NCI-H774 (cell line): ENCODE data around the gene TTC23.
A peak's percentile ranks its signal among the peaks of the same experiment; 100 is the strongest.
"Not testable (repeated sequence)": the region's sequence is repeated elsewhere in the genome, so short reads cannot be mapped to it uniquely, and the experiment has no call there.

ENCODE experiments used
- DNase-seq: peaks from one replicate; lab custom pipeline; 2025; lab: John Stamatoyannopoulos, UW

The TTC23 gene

DNA sequence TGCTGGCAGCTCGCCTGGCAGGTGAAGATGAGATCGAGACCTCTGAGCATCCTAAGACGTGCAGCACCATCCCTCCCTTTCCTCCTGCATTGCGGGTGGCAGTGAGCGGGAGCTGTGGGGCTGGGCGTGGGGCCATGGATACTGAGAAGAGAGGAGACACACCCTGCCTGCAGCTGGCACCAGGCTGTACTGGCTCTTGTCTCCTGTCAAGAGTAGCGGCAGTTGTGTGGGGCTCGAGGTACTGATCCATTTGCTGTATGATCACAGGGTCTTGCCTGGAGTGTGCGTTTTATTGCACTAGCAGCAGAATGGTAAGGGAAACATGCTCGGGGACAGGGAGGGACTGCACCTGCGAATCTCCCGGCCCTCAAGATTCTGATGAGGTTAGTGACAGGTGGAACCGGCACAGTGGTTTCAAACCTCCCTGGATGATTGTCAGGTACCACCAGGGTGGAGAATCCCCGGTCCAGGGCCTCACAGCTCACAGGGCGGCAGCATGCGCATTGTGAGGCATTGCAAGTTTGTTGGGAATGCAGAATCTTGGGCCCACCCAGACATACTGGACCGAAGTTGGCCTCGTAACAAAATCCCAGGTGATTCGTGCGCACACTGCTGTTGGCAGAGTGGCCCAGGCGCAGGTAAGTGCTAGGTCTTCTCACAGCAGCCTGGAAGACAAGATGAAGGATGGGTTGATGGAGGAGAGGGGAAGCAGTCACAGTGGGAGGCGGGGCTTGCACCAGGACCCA, 130.4 kb downstream of the TTC23 start:
- no peak for DNase-seq

DNA sequence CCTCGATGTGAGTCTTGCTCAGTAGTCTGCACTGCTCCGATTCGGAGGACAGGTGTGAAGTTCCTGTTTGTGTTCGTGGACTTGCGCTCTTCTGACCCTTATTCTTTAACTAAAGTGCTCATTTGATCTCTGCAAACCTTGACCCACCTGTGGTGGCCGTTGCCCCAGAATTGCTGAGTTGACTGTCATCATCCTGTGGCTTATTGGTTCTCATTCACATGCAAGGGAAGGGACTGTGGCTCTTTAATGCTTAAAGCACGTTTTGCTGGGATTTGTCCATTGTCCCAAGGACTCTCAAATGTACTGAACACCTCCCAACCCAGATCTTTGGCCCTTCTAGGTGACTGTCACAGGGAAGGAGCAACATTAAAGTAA, 131.1 kb downstream of the TTC23 start:
- no peak for DNase-seq

DNA sequence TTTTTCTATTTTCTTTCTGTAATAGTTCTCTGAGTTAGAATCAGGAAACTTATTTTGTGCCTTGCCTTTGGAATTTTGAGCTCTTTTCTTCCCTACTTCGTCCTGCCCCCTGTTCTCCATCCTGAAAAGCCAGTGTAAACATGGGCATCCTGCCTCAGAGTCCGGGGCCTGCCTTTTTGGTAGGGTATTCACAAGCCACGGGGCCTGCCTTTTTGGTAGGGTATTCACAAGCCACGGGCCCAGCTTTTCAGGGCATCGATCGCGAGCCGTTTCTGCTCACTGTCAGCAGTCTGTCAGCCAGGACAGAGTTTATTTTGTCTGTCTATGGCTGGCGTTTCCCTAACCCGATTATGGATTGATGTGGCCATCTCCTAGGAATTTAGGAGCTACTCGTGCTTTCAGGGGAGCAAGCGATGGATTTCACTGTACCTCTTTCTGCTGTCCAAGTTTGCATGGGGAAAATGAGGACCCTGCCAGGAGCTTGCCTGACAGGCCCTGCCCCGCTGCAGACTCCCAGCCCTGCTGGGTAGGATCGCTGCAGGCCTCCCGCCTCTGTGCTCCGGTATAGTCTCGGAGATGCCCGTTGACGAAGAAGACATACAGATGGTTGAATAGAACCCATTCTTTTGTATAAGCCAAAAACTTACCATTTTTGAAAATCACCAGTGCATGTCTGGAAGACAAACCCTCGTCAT, 131.7 kb downstream of the TTC23 start:
- no peak for DNase-seq

DNA sequence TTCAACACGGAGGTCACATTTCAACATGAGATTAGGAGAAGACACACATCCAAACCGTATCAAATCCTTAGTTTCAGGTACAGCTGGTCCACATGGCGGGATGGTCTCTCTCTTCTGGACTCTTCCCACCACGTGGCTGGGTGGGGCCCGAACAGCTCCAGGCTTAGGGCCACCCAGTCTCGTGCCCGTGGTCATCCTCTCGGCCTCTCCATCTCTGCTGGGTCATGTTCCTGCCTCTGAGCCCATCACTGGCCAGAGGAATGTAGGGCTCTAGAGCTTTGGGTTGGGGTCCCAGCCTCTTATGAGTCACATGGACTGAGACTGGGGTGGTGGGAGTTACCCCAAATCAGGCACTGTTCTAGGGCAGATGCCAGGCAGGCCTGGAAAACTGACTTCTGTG, 132.3 kb downstream of the TTC23 start:
- DNase-seq = no peak

DNA sequence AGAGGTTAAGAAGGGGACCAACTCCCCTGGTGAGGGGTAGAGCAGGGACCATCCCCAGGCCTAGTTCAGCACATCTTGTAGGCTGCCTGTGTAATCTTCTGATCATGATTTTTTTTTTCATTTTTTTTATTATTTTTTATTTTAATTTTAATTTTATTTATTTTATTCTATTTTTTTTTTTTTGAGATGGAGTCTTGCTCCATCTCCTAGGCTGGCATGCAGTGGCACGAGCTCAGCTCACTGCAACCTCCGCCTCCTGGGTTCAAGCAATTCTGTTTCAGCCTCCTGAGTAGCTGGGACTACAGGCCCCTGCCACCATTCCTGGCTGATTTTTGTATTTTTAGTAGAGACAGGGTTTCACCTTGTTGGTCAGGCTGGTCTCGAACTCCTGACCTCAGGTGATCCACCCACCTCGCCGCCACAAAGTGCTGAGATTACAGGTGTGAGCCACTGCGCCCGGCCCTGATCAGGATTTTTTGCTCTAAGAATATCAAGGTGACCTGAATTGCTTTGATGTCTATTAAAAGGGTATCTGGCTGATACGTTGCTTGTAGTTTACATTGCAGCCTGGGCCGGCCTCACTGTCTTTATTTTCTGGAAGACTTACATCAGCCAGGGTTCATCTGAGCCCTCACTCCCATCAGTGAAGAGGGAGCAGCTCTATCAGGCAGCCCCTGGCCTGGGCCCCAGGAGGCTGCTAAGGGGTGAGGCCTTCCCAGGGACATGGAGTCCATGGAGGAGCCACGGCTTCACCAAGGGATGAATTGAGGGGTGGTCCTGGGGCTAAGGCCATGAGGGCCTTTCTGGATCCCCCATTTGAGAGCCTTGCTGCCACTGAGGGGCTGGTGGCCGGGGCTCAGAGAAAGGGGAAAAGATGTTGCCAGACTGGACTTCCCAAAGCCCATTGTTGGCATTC, 133.8 kb downstream of the TTC23 start:
- no peak for DNase-seq

DNA sequence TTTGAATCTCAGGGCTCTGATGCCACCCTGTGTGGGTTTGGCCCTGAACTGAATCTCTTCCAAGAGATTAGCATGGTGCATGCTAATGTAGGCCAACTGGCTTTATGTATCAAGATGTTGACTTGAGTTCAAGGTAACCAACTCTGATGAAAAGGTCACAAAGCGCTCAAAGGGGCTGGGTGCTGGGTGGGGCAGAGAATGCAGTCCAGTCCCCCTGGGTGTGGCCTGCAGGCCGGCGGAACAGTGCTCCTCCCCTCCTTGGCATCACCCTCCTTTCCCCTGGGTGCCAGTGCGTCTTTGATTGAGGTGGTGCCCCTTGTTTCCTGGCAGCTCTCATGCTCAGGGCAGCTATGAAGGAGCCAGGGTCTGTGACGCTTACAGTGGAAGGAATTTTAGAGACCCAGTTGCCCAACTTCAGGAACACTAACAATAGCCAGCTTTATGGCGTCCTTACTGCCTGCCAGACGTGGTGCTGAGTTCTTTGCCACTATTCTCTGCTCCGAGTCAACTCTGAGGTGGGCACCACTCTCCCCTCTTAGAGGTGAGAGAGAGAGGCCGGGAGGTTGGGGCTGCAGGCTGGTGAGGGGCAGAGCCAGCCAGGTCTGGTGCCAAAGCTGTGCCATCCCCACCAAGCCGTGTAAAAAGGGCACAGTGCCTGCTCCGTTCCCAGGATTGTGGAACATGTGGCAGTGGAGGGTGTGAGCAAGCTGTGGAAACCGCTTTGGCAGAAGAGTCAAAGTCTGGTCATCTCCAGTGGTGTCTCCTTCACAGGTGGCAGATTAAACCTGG, 134.7 kb downstream of the TTC23 start:
- DNase-seq = no peak

- no peak for DNase-seq
These were observed 135.7 kb downstream of the TTC23 start for GRCh38 chr15:99113547-99114271.

GRCh38 chr15:99111641-99112040, 137.7 kb downstream of the TTC23 start:
- not testable (repeated sequence) for DNase-seq

- DNase-seq = no peak
These were observed 138.6 kb downstream of the TTC23 start for GRCh38 chr15:99110581-99111320.

DNA sequence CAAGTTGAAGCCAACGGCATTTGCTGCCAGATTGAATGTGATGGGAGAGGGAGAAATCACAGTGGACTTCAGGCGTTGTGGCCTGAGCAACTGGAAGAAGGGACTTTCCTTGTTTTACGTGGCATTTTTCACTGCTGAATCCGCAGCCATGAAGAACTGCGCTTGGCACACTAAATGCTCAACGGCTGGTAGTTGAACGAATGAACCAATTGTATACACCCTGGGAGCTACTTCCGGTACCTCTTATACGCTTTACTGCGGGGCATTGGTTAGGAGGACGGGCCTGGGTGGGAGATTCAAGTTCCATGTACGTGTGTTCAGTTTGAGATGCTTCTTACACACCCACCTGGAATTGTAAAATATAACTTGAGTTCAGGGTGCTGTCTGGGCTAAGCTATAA, 139.3 kb downstream of the TTC23 start:
- no peak for DNase-seq

GRCh38 chr15:99109555-99110021, 139.8 kb downstream of the TTC23 start:
- no peak for DNase-seq

DNA sequence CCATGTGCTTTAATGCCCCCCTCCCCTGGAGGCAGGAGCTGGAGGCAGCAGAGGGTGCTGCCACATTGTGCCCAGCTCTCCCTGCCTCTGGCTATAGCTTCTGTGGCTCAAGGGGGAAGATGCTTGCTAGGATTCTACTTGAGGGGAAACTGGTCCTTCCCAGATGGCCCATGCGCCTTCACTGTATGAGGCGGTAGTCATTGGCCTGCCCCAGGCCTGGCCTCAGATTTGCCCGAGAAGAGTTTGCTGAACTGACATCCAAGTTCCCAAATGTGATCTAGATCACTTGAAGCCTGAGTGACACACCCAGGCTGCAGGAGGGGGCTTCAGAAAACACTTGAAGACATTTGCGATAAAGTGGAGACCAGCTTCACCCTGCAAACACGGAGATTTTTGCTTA, 140.4 kb downstream of the TTC23 start:
- no peak for DNase-seq

DNA sequence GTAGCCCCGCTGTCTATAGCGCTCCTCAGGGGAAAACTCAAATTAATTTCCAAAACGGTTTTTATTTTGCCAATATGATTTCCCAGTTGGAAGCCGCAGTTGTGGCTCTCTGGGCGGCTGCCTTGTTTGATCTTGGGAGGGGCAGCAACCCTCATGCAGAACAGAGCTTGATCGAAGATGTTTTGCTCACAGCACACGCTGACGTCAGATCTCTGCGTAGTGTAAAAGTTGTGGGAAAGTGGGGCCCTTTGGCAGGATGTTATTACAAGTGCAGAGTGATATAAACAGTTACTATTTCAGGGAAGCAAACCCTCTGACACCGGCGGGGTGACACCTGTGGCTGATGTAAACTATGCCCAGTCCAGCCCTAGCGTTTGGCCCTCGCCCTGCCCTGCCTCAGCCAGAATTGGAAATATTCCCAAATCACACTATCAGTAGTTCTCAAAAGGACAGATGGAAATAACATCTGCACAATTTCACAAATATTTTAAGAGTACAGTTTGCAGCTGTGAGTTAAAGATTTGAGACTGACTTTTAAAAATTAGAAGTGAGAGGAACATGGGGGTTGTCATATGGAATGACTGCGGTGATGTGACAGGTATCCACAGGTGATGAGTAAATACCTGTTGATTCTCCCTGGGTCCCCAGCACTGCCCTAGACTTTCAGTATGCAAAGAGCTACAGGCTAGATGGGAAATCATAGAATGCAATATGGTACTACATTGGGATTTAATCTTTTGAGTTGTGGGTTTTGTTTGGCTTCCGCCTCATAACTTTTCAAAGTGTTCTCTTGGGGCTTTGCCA, 142.8 kb downstream of the TTC23 start:
- DNase-seq = no peak

DNA sequence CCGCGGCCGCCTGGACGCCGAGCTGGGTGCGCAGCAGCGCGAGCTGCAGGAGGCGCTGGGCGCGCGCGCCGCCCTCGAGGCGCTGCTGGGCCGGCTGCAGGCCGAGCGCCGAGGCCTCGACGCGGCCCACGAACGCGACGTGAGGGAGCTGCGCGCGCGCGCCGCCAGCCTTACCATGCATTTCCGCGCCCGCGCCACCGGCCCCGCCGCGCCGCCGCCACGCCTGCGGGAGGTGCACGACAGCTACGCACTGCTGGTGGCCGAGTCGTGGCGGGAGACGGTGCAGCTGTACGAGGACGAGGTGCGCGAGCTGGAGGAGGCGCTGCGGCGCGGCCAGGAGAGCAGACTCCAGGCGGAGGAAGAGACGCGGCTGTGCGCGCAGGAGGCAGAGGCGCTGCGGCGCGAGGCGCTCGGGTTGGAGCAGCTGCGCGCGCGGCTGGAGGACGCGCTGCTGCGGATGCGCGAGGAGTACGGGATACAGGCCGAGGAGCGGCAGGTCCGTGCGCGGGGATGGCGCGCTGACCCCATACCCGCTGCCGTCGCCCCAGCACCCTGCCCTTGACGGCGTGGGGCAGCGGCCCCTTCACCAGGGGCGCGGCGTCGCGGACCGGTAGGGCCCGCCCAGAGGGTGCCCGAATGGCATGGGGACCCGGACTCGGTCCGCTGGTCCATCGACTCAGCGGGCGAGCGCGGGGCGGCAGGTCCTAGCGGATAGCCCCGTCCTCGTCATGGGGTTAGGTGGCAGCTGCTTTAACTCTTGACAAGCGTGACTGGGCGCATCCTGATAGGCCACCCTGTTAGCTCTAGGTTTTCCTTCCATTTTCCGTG, 143.7 kb downstream of the TTC23 start:
- peak; percentile 48 for DNase-seq

- peak; percentile 84 for DNase-seq
These were observed 144.4 kb downstream of the TTC23 start, which contains the start of gene SYNM for GRCh38 chr15:99104788-99105513. Gene SYNM, plus strand, starts transcription at chr15:99105080. Its CDS starts 120 bp downstream, at chr15:99105200.

GRCh38 chr15:99103279-99103678, 146.1 kb downstream of the TTC23 start:
- DNase-seq = no peak

DNA sequence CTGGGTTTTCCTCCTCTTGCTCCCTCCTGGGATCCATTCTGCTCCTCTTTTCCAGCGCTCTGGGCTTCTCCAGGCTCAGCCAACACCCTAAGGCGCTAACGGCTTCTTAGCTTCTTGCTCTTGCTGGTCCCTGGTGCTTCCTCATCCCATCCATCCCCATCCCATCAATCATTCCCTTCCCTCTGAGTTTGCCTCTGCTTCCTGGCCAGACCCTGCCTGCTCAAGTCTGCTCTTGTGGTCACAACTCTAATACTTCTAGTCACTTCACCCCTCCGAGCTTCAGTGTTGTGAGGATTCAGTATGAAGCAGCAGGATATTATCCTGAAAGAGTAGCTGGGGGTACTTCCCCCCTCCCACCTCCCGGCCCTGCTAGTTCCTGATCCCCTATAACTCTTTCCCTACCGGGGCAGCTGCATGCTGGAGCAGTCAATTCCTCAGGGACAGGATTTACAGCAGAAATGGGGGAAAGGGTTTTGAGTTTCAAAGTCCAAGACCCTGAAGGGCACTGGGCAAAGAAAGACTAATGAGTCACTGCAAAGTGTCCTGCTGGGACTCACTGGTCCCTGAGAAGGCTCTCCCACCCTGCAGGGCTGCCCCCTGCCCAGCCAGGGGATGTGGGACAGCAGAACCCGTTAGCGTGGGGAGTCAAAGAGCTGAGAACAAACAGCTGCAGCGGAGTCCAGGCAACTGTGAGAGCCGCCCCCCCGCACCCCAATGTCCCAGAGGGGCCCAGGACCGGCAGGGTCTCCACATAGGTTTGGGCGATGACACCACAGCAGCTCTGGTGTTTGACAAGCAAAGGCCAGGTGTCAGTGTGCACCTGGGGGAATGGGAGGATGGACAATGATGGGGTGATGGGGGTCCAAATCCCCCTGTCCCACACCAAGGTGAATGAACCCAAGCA, 146.8 kb downstream of the TTC23 start:
- DNase-seq = no peak
